GM20431 (cell line): Measurements from ENCODE around the gene TEX264.

ENCODE experiments used
- in situ Hi-C: fragments of 300-500 bp; cut with MseI, MboI; formaldehyde crosslinking; loops from one replicate; pipeline ENCODE4 v1.15.0; 2020; ENCODE audit warnings: low sequenced_read_pairs; ENCODE audit not compliant: unreplicated experiment

The TEX264 gene

GRCh38 chr3:51688206-51688600 is 17.2 kb downstream of the TEX264 start:
- in situ Hi-C loops: loop anchor here (10.0 kb wide), 1 partner anchor 183 kb away; the partner anchor contains the start of gene DCAF1

DNA sequence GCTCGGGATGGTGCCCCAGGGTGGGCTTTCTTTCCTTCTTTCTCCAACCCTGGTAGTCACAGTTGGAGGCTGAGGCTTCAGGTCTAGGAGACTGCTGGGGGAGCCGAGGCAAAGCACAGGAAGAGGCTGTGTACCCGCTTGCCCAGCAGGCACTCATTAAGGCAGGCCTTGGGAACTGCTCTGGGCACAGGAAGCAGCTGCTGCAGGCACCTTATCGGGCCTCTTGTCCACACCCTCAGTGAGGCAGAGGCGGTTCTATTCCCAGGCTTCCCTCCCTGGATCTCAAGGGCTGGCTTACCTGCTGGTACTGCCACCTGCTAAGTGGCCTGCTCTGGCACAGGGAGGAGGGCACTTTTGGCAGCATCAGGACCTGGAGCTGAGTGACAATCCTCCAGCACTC is 20.0 kb downstream of the TEX264 start:
- in situ Hi-C loops: no loop called here

DNA sequence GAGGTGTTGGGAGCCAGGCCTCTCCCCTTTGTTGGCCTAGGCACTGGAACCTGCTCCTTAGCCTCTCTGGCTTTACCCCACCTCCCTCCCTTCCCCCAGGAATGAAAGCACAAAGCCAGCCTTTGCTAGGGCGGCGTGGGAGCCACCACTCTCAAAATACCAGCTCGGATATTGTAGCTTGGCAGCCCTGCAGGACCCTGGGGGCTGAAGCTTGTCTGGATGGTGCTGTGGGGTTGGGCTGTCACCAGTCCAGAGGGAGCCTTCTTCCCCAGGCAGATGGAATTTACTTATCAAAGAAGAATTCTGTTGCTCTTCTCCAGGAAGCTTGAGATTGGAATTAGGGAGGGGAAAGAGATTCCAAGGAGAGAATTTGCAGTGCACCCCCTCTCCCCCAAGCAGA is 20.9 kb downstream of the TEX264 start:
- in situ Hi-C loops: no loop called here

GRCh38 chr3:51692980-51693395 is 21.9 kb downstream of the TEX264 start:
- in situ Hi-C loops: no loop called here

- in situ Hi-C loops: no loop called here
These were observed 25.9 kb downstream of the TEX264 start for GRCh38 chr3:51696954-51697353.

GRCh38 chr3:51698209-51698608 is 27.2 kb downstream of the TEX264 start:
- in situ Hi-C loops: no loop called here

GRCh38 chr3:51700403-51700802 is 29.4 kb downstream of the TEX264 start:
- in situ Hi-C loops: no loop called here

DNA sequence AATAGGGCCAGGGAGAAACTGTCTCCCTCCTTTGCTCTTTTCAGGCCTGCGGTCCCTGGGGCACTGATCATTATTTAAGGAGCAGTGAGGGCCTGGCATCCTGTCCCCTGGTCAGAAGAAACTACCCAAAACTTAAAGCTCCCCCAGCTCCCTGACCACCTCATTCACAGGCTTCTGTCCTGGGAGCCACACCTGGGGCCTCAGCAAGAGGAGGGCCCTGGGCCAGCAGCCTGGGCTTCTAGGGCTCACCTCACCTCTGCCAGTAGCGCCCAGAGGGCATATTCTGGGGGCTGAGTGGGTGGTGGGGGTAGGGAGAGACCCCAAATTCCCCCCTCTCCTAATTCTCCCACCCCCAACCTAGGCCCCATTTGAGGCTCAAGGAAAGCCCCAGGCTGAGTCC is 31.1 kb downstream of the TEX264 start:
- in situ Hi-C loops: no loop called here

DNA sequence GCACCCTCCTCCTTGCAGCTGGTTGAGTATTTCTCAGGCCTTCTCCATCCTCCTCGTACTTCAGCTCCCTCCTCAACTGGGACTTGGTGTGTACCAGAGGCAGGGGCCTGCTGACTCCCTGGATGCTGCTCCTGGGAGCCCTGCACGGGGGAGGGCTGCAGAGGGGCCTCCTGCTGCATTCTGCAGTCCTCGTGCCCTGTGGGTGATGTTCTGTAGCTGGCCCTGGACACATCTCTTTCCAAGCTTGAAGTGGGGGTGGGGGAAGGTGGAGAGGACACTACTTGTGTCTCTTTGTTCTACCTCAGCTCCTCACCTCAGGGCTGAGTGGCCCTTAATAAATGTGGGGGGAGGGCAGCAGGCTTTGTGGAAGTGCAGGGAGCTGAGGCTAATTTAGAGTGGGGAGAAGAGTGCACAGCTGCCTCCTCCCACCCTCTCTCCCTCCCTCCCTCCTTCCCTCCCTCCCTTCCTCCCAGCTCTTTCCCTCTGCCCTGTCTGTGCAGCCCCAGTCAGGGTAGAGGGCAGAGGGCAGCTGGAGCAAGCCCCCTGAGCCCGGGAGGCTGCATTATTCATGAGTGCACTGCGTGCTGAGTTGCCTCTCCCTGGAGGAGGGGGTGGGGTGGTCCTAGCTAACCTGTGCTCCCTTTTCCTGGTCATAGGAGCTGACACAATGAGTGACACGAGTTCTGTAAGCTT is 32.2 kb downstream of the TEX264 start:
- in situ Hi-C loops: no loop called here

- in situ Hi-C loops: no loop called here
These were observed 32.9 kb downstream of the TEX264 start for GRCh38 chr3:51703761-51704510.

GRCh38 chr3:51704511-51704950 is 33.5 kb downstream of the TEX264 start:
- in situ Hi-C loops: no loop called here

DNA sequence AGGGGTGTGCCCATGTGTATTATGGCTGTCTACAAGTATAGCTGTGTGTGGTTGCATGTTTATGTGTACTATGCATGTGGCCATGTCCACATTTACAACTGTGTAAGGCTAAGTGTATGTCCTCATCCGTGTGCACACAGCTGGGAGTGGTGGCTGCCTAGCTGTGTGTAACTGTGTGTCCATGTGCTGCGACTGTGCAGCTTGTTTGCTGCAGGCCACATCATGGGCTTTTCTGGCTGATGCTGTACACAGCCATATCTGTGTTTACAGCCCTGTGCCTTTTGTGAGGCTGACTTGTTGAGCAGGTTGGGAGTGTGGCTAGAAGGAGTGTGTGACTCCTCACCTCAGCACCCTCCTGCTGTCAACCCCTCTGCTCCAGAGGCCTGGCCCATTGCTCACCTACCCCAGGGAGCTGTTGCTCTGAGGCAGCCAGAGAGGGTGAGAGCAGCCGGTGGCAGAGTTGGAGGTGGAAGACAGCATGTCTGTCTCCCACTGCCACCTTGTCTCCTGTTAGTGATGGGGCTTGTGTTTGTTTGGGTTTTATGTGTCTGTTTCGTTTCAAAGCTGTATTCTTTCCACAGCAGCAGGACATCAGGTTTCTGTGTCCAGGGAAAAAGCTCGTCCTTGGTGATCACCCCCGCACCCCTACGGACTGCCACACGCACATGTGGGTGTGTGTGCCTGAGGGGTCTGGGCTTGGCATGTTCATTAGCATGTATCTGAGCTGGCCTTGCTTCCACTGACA is 34.4 kb downstream of the TEX264 start:
- in situ Hi-C loops: no loop called here

DNA sequence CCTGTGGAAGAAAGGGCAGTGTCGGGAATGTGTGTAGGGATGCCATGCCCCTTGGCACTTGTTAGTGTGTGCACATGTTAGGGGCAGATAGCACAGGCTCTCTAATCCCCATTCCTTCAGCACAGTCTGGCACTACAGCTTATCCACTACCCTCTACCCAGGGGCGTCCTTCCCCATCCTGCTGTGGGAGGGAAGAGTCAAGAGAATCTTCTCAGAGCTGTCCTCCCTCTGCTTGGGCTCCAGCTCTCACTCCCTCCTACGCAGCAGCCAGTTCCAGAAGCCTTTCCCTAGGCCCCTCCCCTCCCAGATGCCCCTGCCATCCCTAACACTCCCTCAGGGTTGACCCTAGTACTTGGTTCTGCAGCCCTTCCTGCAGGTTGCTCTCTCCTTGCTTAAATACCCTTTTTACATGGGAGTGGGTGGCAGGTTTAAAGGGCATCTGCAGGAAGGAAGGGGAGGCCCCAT is 35.0 kb downstream of the TEX264 start:
- in situ Hi-C loops: no loop called here

GRCh38 chr3:51706788-51707731 is 36.0 kb downstream of the TEX264 start, which contains the start of gene GRM2:
Gene GRM2 (plus strand): TSS chr3:51707068. CDS start chr3:51708984, 1,916 bp downstream.
- in situ Hi-C loops: no loop called here

DNA sequence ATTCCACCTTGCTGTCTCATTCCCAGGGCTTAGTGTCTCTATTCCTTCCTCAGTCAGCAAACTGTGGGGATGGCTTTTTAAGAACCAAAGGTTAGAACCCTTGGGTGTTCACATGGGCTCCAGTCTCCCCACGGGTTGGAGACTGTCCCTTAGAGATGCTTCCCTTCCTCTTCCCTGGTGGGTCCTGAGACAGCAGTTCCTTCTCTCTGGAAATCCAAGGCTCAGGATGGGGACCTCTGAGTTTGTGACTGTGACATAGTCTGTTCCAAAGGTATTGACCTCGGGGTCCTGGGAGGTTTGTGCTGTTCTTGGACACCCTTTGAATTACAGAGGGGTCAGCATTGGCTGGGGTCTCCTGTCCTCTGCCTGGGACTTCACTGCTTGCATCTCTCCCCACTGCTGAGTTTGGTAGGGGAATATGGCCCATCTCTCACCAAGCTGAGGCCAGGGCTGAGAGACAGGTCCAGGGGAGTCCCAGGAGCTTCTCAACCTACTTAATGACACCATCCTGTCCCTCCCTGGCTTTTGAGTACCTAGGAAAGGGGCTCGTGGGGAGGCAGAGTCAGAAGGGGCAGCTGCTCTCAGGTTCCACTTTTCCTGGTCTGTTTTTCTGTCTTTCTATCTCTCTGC is 37.3 kb downstream of the TEX264 start:
- in situ Hi-C loops: no loop called here

GRCh38 chr3:51709004-51709420 is 38.0 kb downstream of the TEX264 start:
- in situ Hi-C loops: no loop called here

GRCh38 chr3:51709675-51710074 is 38.6 kb downstream of the TEX264 start:
- in situ Hi-C loops: loop anchor here (10.0 kb wide), 1 partner anchor 95 kb away; no protein-coding TSS in a partner anchor

- in situ Hi-C loops: loop anchor here (10.0 kb wide), 1 partner anchor 94 kb away; no protein-coding TSS in a partner anchor
These were observed 39.7 kb downstream of the TEX264 start for GRCh38 chr3:51710631-51711351.
